ENCODE results near the gene KDM6A. TPM values are rescaled to one million over a fixed set of nuclear protein-coding genes. Genes with fewer than 3 reads are reported as not detected.

The KDM6A gene
- total RNA-seq, 1 experiment from 2014 or later, result 24.0 TPM

DNA sequence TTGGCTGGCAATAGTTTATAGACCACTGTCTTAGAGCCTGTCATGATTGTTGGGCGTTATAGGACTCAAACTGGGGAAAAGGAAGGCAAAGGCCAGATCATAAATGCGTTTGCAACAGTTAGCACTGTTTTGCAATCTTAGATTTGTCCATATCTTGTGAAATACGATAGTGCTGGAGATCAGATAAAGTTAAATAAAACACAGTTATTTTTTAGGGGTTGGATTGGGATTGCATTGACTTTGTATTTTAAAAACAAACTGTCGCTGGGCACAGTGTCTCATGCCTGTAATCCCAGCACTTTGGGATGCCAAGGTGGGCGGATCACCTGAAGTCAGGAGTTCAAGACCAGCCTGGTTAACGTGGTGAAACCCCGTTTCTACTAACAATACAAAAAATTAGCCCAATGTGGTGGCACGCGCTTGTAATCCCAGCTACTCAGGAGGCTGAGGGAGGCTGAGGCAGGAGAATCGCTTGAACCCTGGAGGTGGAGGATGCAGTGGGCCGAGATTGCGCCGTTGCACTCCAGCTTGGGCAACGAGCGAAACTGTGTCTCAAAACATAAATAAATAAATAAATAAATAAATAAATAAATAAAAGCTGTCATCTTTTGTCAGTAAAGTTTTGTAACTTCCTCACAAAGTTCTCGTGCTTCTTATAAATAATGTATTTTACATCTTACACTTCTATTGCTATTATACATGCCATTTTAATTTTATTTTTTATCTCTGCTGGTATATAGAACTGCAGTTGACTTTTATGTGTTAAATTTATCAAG is 117.2 kb downstream of the KDM6A start:
- no peak overlapping the region for H3K27ac ChIP-seq (ENCODE audit: low read length)
- H3K36me3 ChIP-seq (ENCODE audit: control insufficient read depth, insufficient read depth, low read length), result no peaks in the 10 kb centered on the region
- no peak overlapping the region for H3K4me3 ChIP-seq (ENCODE audit: low read depth in 2 of 2, low read length in 2 of 2)
- no peaks in the 10 kb centered on the region for H3K27me3 ChIP-seq (ENCODE audit: control insufficient read depth, insufficient read depth, low read length)
- H3K9me3 ChIP-seq (ENCODE audit: control insufficient read depth, insufficient read depth, low read depth, low read length), result no peaks in the 10 kb centered on the region
- no peak for DNase-seq (ENCODE audit: low read depth, low spot score)
- CTCF ChIA-PET, result no interaction called here
- in situ Hi-C loops (cut with HindIII; ENCODE audit: low pct_unique_long_range_greater_than_20kb, low sequenced_read_pairs), result no loop called here
- BruUV-seq (replicated peaks), result no TSS peak
- POLR2A ChIA-PET, result no interaction called here
- intact Hi-C loops (cut with micrococcal nuclease; ENCODE audit: unreplicated experiment), result no loop called here
- H3K4me1 ChIP-seq (ENCODE audit: control insufficient read depth, insufficient read depth, low read length), result no peaks in the 10 kb centered on the region
- ATAC-seq, result no peak
- TF ChIP-seq TCF7L2 (IDR thresholded peaks at IDR 0.05; ENCODE audit: low read depth, low read length) (no peak), SIN3A (IDR thresholded peaks at IDR 0.05; ENCODE audit: borderline replicate concordance, insufficient read depth, low read depth, low read length) (no peak), POLR2AphosphoS5 (IDR thresholded peaks at IDR 0.05; ENCODE audit: low read depth, low read length) (no peak), REST (IDR thresholded peaks at IDR 0.05; ENCODE audit: insufficient read depth in 1 of 2, low read depth in 2 of 2, low read length in 1 of 2) (no peak)
- TF ChIP-seq, protein P1, sequence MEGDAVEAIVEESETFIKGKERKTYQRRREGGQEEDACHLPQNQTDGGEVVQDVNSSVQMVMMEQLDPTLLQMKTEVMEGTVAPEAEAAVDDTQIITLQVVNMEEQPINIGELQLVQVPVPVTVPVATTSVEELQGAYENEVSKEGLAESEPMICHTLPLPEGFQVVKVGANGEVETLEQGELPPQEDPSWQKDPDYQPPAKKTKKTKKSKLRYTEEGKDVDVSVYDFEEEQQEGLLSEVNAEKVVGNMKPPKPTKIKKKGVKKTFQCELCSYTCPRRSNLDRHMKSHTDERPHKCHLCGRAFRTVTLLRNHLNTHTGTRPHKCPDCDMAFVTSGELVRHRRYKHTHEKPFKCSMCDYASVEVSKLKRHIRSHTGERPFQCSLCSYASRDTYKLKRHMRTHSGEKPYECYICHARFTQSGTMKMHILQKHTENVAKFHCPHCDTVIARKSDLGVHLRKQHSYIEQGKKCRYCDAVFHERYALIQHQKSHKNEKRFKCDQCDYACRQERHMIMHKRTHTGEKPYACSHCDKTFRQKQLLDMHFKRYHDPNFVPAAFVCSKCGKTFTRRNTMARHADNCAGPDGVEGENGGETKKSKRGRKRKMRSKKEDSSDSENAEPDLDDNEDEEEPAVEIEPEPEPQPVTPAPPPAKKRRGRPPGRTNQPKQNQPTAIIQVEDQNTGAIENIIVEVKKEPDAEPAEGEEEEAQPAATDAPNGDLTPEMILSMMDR (IDR thresholded peaks at IDR 0.05), result no peak

DNA sequence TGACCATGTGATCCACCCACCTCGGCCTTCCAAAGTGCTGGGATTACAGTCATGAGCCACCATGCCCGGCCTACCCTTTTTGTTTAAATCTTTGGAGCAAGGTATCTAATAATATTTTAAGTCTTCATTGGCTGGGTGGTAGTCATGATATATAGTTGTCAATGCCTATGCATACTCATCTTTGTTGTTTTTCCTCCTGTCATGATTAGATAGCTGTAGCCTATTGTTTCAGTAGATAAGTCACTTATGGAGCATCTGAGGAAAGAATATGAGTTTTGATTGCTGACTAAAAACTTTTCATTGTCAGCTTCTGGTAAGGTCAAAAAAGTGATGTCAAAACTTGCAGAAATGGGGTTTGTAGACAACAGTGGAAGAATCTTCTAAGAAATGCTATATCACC is 119.8 kb downstream of the KDM6A start:
- no peaks in the 10 kb centered on the region for H3K4me1 ChIP-seq (ENCODE audit: control insufficient read depth, insufficient read depth, low read length)
- in situ Hi-C loops (cut with HindIII; ENCODE audit: low pct_unique_long_range_greater_than_20kb, low sequenced_read_pairs) (no loop called here), intact Hi-C loops (cut with micrococcal nuclease; ENCODE audit: unreplicated experiment) (no loop called here)
- H3K36me3 ChIP-seq (ENCODE audit: control insufficient read depth, insufficient read depth, low read length), result no peaks in the 10 kb centered on the region
- ChIA-PET CTCF (no interaction called here), POLR2A (no interaction called here)
- H3K27ac ChIP-seq (ENCODE audit: low read length), result no peak overlapping the region
- BruUV-seq (replicated peaks), result no TSS peak
- no peak for DNase-seq (ENCODE audit: low read depth, low spot score)
- H3K9me3 ChIP-seq (ENCODE audit: control insufficient read depth, insufficient read depth, low read depth, low read length), result no peaks in the 10 kb centered on the region
- no peak overlapping the region for H3K4me3 ChIP-seq (ENCODE audit: low read depth in 2 of 2, low read length in 2 of 2)
- TF ChIP-seq, protein P1 (IDR thresholded peaks at IDR 0.05), result no peak
- no peak for TF ChIP-seq TCF7L2 (IDR thresholded peaks at IDR 0.05; ENCODE audit: low read depth, low read length)
- no peak for TF ChIP-seq POLR2AphosphoS5 (IDR thresholded peaks at IDR 0.05; ENCODE audit: low read depth, low read length)
- no peaks in the 10 kb centered on the region for H3K27me3 ChIP-seq (ENCODE audit: control insufficient read depth, insufficient read depth, low read length)
- no peak for ATAC-seq
